ENCODE data around the gene FBXW7.
A peak's percentile ranks its signal among the peaks of the same experiment; 100 is the strongest.

FBXW7 gene

DNA sequence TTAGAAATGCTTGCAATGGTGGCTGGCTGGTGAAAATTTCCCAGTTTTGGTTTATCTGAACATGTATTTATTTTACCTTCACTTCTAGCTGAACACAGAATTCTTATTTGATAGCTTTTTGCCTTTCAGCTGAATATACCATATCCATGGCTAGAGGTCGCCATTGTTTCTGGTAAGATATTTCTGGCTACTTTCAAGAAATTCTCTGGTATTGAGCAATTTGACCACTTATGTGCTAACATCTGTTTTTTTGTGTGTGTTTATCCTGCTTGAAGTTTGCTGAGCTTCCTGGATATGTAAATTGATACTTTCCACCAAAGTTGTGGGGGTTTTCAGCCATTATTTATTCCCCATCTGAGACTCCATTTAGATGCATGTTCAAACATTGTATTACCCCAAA, 75.4 kb downstream of the FBXW7 start:
- H3K4me3 ChIP-seq (ENCODE audit: low read depth, low read length) = no peak overlapping the region
- DNase-seq (ENCODE audit: low read depth) = peak; percentile 86
- TF ChIP-seq, protein P1, sequence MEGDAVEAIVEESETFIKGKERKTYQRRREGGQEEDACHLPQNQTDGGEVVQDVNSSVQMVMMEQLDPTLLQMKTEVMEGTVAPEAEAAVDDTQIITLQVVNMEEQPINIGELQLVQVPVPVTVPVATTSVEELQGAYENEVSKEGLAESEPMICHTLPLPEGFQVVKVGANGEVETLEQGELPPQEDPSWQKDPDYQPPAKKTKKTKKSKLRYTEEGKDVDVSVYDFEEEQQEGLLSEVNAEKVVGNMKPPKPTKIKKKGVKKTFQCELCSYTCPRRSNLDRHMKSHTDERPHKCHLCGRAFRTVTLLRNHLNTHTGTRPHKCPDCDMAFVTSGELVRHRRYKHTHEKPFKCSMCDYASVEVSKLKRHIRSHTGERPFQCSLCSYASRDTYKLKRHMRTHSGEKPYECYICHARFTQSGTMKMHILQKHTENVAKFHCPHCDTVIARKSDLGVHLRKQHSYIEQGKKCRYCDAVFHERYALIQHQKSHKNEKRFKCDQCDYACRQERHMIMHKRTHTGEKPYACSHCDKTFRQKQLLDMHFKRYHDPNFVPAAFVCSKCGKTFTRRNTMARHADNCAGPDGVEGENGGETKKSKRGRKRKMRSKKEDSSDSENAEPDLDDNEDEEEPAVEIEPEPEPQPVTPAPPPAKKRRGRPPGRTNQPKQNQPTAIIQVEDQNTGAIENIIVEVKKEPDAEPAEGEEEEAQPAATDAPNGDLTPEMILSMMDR (IDR thresholded peaks at IDR 0.05; ENCODE audit: low read depth, low read length) = peak; percentile 35
- TF ChIP-seq POLR2A (IDR thresholded peaks at IDR 0.05; ENCODE audit: extremely low read depth, insufficient read length) = no peak

DNA sequence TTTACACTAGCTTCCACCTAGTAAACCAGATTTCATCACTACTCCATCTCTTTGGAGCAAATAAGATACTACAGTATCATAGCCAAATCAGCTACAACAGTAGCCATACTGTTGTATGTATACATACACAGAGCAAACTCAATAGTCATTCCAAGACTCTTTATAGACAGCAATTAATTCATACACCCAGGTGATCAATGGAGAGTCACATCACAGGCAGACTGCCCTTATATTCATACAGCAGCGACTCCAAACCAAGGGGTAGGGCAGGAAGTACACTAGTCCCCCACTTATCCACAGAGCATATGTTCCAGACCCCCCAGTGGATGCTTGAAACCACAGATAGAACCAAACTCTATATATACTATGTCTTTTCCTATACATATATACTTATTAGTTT, 76.6 kb downstream of the FBXW7 start:
- no peak overlapping the region for H3K4me3 ChIP-seq (ENCODE audit: low read depth, low read length)
- DNase-seq (ENCODE audit: low read depth) = no peak

DNA sequence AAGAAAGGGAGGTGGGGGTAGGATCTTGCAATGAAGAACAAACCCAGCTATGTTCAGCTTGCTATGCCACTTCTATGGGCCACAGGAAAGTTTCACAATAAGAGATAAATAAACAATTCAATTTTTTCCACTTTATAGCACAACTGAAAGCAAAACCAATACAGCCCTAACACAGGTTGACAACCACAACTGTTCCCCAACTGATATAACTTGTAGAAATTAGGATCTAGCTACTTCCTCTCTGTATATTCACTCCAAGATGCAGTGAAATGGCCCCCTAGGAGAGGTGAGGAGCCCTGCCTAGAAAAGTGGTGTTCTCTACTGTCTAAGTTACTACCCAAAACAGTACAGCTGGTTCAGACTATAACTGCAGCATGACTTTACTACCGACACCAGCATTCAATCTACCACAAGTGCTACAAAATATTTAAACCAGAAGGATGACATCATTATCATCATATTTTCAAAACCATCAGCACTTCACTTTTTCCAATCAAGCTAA, 77.0 kb downstream of the FBXW7 start:
- peak; percentile 54 for DNase-seq (ENCODE audit: low read depth)

More for the DNA sequence above, 76.6 kb downstream of the FBXW7 start:
- no peak for TF ChIP-seq POLR2A (IDR thresholded peaks at IDR 0.05; ENCODE audit: extremely low read depth, insufficient read length)
- no peak for TF ChIP-seq MYC (IDR thresholded peaks at IDR 0.05; ENCODE audit: low read depth, low read length)
- TF ChIP-seq, protein P2, sequence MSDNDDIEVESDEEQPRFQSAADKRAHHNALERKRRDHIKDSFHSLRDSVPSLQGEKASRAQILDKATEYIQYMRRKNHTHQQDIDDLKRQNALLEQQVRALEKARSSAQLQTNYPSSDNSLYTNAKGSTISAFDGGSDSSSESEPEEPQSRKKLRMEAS (IDR thresholded peaks at IDR 0.05; ENCODE audit: low read depth, low read length) = no peak
- TF ChIP-seq, protein P1 (IDR thresholded peaks at IDR 0.05; ENCODE audit: low read depth, low read length) = no peak

DNA sequence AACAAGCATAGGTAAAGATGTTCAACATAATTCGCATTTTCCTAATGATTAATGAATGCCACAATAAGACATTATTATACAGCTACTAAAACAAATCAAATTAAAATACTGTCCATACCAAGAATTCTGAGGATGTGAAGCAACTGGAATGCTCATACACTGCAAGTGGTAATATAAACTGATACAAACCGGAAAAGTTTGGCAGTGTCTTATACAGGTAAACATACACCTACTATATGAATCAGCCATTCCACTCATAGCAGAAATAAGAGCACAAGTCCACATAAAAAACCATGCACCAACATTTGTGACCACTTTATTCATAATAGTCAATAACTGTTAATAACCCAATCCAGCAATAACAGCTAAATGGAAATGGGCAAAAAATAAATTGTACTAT, 79.3 kb downstream of the FBXW7 start:
- H3K4me3 ChIP-seq (ENCODE audit: low read depth, low read length) = no peak overlapping the region
- no peak for DNase-seq (ENCODE audit: low read depth)
- TF ChIP-seq POLR2A (IDR thresholded peaks at IDR 0.05; ENCODE audit: extremely low read depth, insufficient read length) (no peak), MYC (IDR thresholded peaks at IDR 0.05; ENCODE audit: low read depth, low read length) (no peak)
- TF ChIP-seq, protein P2 (IDR thresholded peaks at IDR 0.05; ENCODE audit: low read depth, low read length) = no peak
- TF ChIP-seq, protein P1 (IDR thresholded peaks at IDR 0.05; ENCODE audit: low read depth, low read length) = no peak

More for the DNA sequence above, 77.0 kb downstream of the FBXW7 start:
- H3K4me3 ChIP-seq (ENCODE audit: low read depth, low read length) = no peak overlapping the region
- TF ChIP-seq, protein P2 (IDR thresholded peaks at IDR 0.05; ENCODE audit: low read depth, low read length) = no peak
- TF ChIP-seq, protein P1 (IDR thresholded peaks at IDR 0.05; ENCODE audit: low read depth, low read length) = no peak
- TF ChIP-seq POLR2A (IDR thresholded peaks at IDR 0.05; ENCODE audit: extremely low read depth, insufficient read length) (no peak), MYC (IDR thresholded peaks at IDR 0.05; ENCODE audit: low read depth, low read length) (no peak)

DNA sequence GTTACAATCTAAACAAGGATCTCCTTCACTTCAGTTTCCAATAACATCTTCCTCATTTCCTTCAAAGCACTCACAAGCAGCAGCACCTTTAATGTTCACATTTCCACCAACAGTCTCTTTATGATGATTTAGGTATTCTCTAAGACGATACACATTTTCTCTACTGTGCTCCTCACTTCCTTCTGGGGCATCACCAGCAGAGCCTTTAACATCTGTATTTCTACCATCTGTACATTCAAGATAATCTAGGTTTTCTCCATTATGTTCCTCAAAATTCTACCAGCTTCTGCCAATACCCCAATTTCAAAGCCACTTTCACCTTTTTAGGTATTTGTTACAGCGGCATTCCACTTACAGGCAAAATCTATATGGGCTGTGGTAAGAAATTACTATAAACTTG, 80.6 kb downstream of the FBXW7 start:
- TF ChIP-seq, protein P1 (IDR thresholded peaks at IDR 0.05; ENCODE audit: low read depth, low read length) = no peak
- no peak for TF ChIP-seq POLR2A (IDR thresholded peaks at IDR 0.05; ENCODE audit: extremely low read depth, insufficient read length)
- TF ChIP-seq, protein P2 (IDR thresholded peaks at IDR 0.05; ENCODE audit: low read depth, low read length) = no peak
- no peak for TF ChIP-seq MYC (IDR thresholded peaks at IDR 0.05; ENCODE audit: low read depth, low read length)
- DNase-seq (ENCODE audit: low read depth) = no peak

More for the DNA sequence above, 80.6 kb downstream of the FBXW7 start:
- H3K4me3 ChIP-seq (ENCODE audit: low read depth, low read length) = no peak overlapping the region

Data from NB4 (cell line).